Parathyroid adenoma (tissue), 2 donors: ENCODE data around the gene SLC39A11.

Source experiments
- H2AFZ ChIP-seq: fragments of 300-600 bp; sonication (generic); one replicate; pipeline ENCODE4 v1.7.0; 2017; ENCODE audit warnings: antibody characterized with exemption, mild to moderate bottlenecking
- H3K27ac ChIP-seq: fragments of 300-600 bp; sonication (generic); one replicate; pipeline ENCODE4 v1.7.0; 2017
- H3K27me3 ChIP-seq: fragments of 300-600 bp; sonication (generic); one replicate; pipeline ENCODE4 v1.7.0; 2017; ENCODE audit warnings: low read length; ENCODE audit not compliant: control insufficient read depth, insufficient read depth
- H3K36me3 ChIP-seq: fragments of 300-600 bp; sonication (generic); one replicate; pipeline ENCODE4 v1.7.0; 2017; ENCODE audit warnings: low read length; ENCODE audit not compliant: control insufficient read depth, insufficient read depth
- H3K4me1 ChIP-seq: fragments of 300-600 bp; sonication (generic); one replicate; pipeline ENCODE4 v1.7.0; 2017; ENCODE audit warnings: control low read depth
- H3K4me2 ChIP-seq: fragments of 300-600 bp; sonication (generic); one replicate; pipeline ENCODE4 v1.7.0; 2017; ENCODE audit warnings: low read length
- H3K4me3 ChIP-seq: fragments of 300-600 bp; sonication (generic); one replicate; pipeline ENCODE4 v1.7.0; 2017; ENCODE audit warnings: low read depth, low read length
- H3K79me2 ChIP-seq: fragments of 300-600 bp; sonication (generic); one replicate; pipeline ENCODE4 v1.7.0; 2017; ENCODE audit warnings: control low read depth
- H3K9ac ChIP-seq: fragments of 300-600 bp; sonication (generic); one replicate; pipeline ENCODE4 v1.7.0; 2017; ENCODE audit warnings: mild to moderate bottlenecking
- H3K9me3 ChIP-seq: fragments of 300-600 bp; sonication (generic); one replicate; pipeline ENCODE4 v1.7.0; 2017; ENCODE audit warnings: low read length; ENCODE audit not compliant: control insufficient read depth
- TF ChIP-seq, protein P1 (sequence below): fragments of 300-600 bp; sonication (generic); IDR thresholded peaks from one replicate; pipeline ENCODE4 v1.7.0; 2017; ENCODE audit warnings: antibody characterized with exemption, mild to moderate bottlenecking
- donor health status: primary hyperparathyroidism.

SLC39A11 gene

GRCh38 chr17:72991651-72992050 lies 100.8 kb downstream of the SLC39A11 start:
- no peak overlapping the region for H3K4me3 ChIP-seq

GRCh38 chr17:72989074-72989610 lies 103.3 kb downstream of the SLC39A11 start:
- no peak overlapping the region for H3K27ac ChIP-seq
- H3K9me3 ChIP-seq, result no peaks in the 10 kb centered on the region
- H3K27me3 ChIP-seq, result no peaks in the 10 kb centered on the region
- TF ChIP-seq, protein P1, sequence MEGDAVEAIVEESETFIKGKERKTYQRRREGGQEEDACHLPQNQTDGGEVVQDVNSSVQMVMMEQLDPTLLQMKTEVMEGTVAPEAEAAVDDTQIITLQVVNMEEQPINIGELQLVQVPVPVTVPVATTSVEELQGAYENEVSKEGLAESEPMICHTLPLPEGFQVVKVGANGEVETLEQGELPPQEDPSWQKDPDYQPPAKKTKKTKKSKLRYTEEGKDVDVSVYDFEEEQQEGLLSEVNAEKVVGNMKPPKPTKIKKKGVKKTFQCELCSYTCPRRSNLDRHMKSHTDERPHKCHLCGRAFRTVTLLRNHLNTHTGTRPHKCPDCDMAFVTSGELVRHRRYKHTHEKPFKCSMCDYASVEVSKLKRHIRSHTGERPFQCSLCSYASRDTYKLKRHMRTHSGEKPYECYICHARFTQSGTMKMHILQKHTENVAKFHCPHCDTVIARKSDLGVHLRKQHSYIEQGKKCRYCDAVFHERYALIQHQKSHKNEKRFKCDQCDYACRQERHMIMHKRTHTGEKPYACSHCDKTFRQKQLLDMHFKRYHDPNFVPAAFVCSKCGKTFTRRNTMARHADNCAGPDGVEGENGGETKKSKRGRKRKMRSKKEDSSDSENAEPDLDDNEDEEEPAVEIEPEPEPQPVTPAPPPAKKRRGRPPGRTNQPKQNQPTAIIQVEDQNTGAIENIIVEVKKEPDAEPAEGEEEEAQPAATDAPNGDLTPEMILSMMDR, result no peak
- no peak overlapping the region for H3K9ac ChIP-seq
- no peaks in the 10 kb centered on the region for H3K79me2 ChIP-seq
- no peak overlapping the region for H2AFZ ChIP-seq
- no peaks in the 10 kb centered on the region for H3K4me1 ChIP-seq
- H3K36me3 ChIP-seq, result no peaks in the 10 kb centered on the region
- no peak overlapping the region for H3K4me2 ChIP-seq
- no peak overlapping the region for H3K4me3 ChIP-seq

More at GRCh38 chr17:72991651-72992050, 100.8 kb downstream of the SLC39A11 start:
- no peaks in the 10 kb centered on the region for H3K79me2 ChIP-seq
- no peak overlapping the region for H3K4me2 ChIP-seq
- H3K9me3 ChIP-seq, result no peaks in the 10 kb centered on the region
- H3K27me3 ChIP-seq, result no peaks in the 10 kb centered on the region
- H3K27ac ChIP-seq, result no peak overlapping the region
- H3K4me1 ChIP-seq, result no peaks in the 10 kb centered on the region
- H2AFZ ChIP-seq, result no peak overlapping the region
- no peaks in the 10 kb centered on the region for H3K36me3 ChIP-seq
- TF ChIP-seq, protein P1, result no peak
- no peak overlapping the region for H3K9ac ChIP-seq

DNA sequence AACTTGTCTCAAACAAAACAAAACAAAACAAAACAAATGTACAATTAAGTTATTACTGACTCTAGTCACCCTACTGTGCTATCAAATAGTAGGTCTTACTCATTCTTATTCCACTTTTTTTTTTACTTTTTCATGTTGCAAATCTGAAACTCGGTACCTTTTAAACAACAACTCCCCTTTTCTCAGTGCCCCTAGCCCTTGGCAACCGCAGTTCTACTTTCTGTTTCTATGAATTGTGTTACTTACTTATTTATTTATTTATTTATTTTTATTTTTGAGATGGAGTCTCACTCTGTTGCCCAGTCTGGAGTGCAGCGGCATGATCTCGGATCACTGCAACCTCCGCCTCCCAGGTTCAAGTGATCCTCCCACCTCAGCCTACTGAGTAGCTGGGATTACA lies 104.0 kb downstream of the SLC39A11 start:
- Histone ChIP-seq H3K9ac (no peak overlapping the region), H3K36me3 (no peaks in the 10 kb centered on the region), H2AFZ (no peak overlapping the region), H3K4me3 (no peak overlapping the region), H3K9me3 (no peaks in the 10 kb centered on the region), H3K4me1 (no peaks in the 10 kb centered on the region), H3K27me3 (no peaks in the 10 kb centered on the region), H3K4me2 (no peak overlapping the region), H3K27ac (no peak overlapping the region), H3K79me2 (no peaks in the 10 kb centered on the region)
- TF ChIP-seq, protein P1, result no peak

DNA sequence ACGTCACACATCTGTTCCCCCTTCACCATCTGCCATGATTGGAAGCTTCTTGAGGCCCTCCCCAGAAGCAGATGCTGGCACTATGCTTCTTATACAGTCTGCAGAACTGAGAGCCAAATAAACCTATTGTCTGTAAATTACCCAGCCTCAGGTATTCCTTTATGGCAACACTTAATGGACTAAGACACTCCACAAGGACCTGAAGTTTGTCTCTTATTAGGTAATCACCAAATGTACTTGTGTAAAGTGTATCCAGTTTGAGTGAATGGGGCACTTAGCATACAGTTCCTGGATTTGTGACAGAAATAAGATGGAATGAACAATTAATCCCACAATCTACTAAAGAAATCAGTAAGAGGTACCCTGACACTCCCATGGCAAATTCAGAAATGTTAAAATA lies 105.3 kb downstream of the SLC39A11 start:
- Histone ChIP-seq H2AFZ (no peak overlapping the region), H3K4me3 (no peak overlapping the region), H3K27me3 (no peaks in the 10 kb centered on the region), H3K36me3 (no peaks in the 10 kb centered on the region), H3K4me2 (no peak overlapping the region), H3K9ac (no peak overlapping the region), H3K27ac (no peak overlapping the region), H3K9me3 (no peaks in the 10 kb centered on the region), H3K4me1 (no peaks in the 10 kb centered on the region), H3K79me2 (no peaks in the 10 kb centered on the region)
- TF ChIP-seq, protein P1, result no peak
